ELR (cell line): ENCODE data around the gene ATP6V0C.

Experiments used
- DNase-seq: peaks from one replicate; pipeline ENCODE4 v3.0.0-alpha.2; 2015; ENCODE audit warnings: low read depth

The ATP6V0C gene

GRCh38 chr16:2511128-2511800 lies 2.5 kb upstream of the ATP6V0C start:
- peak; percentile 36 for DNase-seq

GRCh38 chr16:2511996-2512734 lies 1.6 kb upstream of the ATP6V0C start:
- DNase-seq = no peak

GRCh38 chr16:2512735-2513404 lies 882 bp upstream of the ATP6V0C start:
- DNase-seq = no peak

GRCh38 chr16:2514333-2515179 lies 804 bp downstream of the ATP6V0C start:
- DNase-seq = peak; percentile 23

- DNase-seq = no peak
Observed at GRCh38 chr16:2515180-2515851, 1.6 kb downstream of the ATP6V0C start.

GRCh38 chr16:2516391-2517240 lies 2.9 kb downstream of the ATP6V0C start:
- peak; percentile 42 for DNase-seq

- no peak for DNase-seq
Observed at GRCh38 chr16:2517954-2518605, 4.3 kb downstream of the ATP6V0C start.

GRCh38 chr16:2518823-2519710 lies 5.3 kb downstream of the ATP6V0C start:
- DNase-seq = no peak

GRCh38 chr16:2519711-2520080 lies 5.9 kb downstream of the ATP6V0C start:
- no peak for DNase-seq

GRCh38 chr16:2520097-2520783 lies 6.5 kb downstream of the ATP6V0C start, which contains the start of gene AMDHD2:
AMDHD2 (plus strand) TSS chr16:2520371; CDS start chr16:2520459, 88 bp downstream.
- DNase-seq = peak; percentile 94

GRCh38 chr16:2520784-2521531 lies 7.2 kb downstream of the ATP6V0C start:
- DNase-seq = peak; percentile 40

- DNase-seq = no peak
Observed at GRCh38 chr16:2523801-2524231, 10.1 kb downstream of the ATP6V0C start.

- DNase-seq = no peak
Observed at GRCh38 chr16:2524339-2524938, 10.7 kb downstream of the ATP6V0C start.

GRCh38 chr16:2526135-2526534 lies 12.4 kb downstream of the ATP6V0C start:
- no peak for DNase-seq

GRCh38 chr16:2527071-2527783 lies 13.5 kb downstream of the ATP6V0C start:
- DNase-seq = no peak

- no peak for DNase-seq
Observed at GRCh38 chr16:2527784-2528100, 14.0 kb downstream of the ATP6V0C start.
